ENCODE results near the gene CPTP. TPM values are rescaled to one million over a fixed set of nuclear protein-coding genes. Genes with fewer than 3 reads are reported as not detected.

Gene CPTP
- total RNA-seq, 1 donor from 2014 or later = 1.0 TPM

DNA sequence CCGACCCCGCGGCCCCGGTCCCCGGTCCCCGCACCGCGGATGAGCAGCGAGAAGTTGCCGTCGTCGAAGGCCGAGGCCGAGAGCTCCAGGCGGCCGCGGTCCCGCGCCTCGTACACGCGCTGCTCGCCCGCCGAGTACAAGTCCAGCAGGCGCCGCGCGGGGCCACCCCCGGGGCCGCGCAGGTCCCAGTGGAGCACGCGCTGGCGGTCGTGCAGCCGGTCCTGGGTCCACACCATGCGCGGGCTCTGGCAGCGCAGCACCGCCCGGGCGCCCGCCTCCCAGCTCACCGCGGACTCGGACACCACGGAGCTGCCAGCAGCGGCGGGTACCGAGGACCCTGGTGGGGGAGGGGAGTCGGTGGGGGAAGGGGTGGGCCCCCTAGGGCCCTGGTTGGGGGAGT is 30.8 kb downstream of the CPTP start:
- Histone ChIP-seq H4K20me1 (ENCODE audit: low read depth) (peaks cover 36% of the 10 kb centered on the region), H3K79me2 (ENCODE audit: low read depth) (no peaks in the 10 kb centered on the region), H3F3A (ENCODE audit: low read depth) (peaks cover 60% of the 10 kb centered on the region), H3K27me3 (peaks cover 35% of the 10 kb centered on the region), H3K9me3 (ENCODE audit: low read depth) (no peaks in the 10 kb centered on the region), H3K36me3 (no peaks in the 10 kb centered on the region), H3K4me2 (peak overlapping the region; percentile 69), H3K4me3 (peak overlapping the region; percentile 34), H3K27ac (no peak overlapping the region), H2AFZ (replicated peaks) (no peak overlapping the region), H3K4me1 (peaks cover 60% of the 10 kb centered on the region), H3K9ac (no peak overlapping the region)
- TF ChIP-seq, protein P1, sequence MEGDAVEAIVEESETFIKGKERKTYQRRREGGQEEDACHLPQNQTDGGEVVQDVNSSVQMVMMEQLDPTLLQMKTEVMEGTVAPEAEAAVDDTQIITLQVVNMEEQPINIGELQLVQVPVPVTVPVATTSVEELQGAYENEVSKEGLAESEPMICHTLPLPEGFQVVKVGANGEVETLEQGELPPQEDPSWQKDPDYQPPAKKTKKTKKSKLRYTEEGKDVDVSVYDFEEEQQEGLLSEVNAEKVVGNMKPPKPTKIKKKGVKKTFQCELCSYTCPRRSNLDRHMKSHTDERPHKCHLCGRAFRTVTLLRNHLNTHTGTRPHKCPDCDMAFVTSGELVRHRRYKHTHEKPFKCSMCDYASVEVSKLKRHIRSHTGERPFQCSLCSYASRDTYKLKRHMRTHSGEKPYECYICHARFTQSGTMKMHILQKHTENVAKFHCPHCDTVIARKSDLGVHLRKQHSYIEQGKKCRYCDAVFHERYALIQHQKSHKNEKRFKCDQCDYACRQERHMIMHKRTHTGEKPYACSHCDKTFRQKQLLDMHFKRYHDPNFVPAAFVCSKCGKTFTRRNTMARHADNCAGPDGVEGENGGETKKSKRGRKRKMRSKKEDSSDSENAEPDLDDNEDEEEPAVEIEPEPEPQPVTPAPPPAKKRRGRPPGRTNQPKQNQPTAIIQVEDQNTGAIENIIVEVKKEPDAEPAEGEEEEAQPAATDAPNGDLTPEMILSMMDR (IDR thresholded peaks at IDR 0.05) = no peak
- no peak for TF ChIP-seq EZH2 (IDR thresholded peaks at IDR 0.05)
- TF ChIP-seq EZH2phosphoT487 (IDR thresholded peaks at IDR 0.05) = no peak
- H3K4me3 Mint-ChIP-seq = no peak overlapping the region
- H3K27ac Mint-ChIP-seq = no peak overlapping the region
- DNase-seq (ENCODE audit: low spot score) = peak; percentile 67
- peaks cover 3% of the 10 kb centered on the region for H3K36me3 Mint-ChIP-seq
- H3K9me3 Mint-ChIP-seq = no peaks in the 10 kb centered on the region
- peaks cover 38% of the 10 kb centered on the region for H3K4me1 Mint-ChIP-seq
- peaks cover 22% of the 10 kb centered on the region for H3K27me3 Mint-ChIP-seq (ENCODE audit: insufficient read depth, low read depth)

DNA sequence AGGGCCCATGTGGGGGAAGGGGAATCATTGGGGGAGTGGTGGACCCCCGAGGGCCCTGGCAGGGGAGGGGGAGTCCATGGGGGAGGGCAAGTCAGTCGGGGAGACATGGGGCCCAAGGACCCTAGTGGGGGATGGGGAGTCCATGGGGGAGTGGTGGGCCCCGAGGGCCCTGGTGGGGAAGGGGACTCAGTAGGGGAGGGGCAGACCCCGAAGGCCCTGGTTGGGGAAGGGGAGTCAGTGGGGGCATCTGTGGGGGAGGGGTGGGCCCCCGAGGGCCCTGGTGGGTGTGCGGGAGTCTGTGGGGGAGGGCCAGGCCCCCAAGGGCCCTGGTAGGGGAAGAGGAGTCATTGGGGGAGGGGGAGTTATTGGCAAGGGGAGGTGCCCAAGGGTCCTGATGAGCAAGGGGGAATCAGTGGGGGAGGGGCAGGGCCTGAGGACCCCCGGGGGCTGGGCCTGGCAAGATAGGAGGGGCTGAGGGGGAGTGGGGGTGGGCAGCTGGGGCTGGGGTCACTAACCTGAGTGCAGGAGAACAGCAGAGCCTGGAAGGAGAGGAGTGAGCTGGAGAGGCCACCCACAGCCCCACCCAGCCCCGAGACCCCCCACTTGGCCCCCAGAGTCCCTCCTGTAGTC is 31.7 kb downstream of the CPTP start:
- no peaks in the 10 kb centered on the region for H3K79me2 ChIP-seq (ENCODE audit: low read depth)
- H3K27ac ChIP-seq = no peak overlapping the region
- TF ChIP-seq EZH2phosphoT487 (IDR thresholded peaks at IDR 0.05) (no peak), EZH2 (IDR thresholded peaks at IDR 0.05) (no peak)
- TF ChIP-seq, protein P1 (IDR thresholded peaks at IDR 0.05) = no peak
- peaks cover 63% of the 10 kb centered on the region for H3K4me1 ChIP-seq
- no peak overlapping the region for H2AFZ ChIP-seq (replicated peaks)
- Mint-ChIP-seq H3K27ac (no peak overlapping the region), H3K27me3 (ENCODE audit: insufficient read depth, low read depth) (peaks cover 25% of the 10 kb centered on the region), H3K4me3 (no peak overlapping the region), H3K36me3 (peaks cover 3% of the 10 kb centered on the region), H3K4me1 (peaks cover 46% of the 10 kb centered on the region), H3K9me3 (no peaks in the 10 kb centered on the region)
- no peak for DNase-seq (ENCODE audit: low spot score)
- H3K36me3 ChIP-seq = no peaks in the 10 kb centered on the region
- H3K4me3 ChIP-seq = no peak overlapping the region
- no peak overlapping the region for H3K4me2 ChIP-seq
- H3F3A ChIP-seq (ENCODE audit: low read depth) = peaks cover 68% of the 10 kb centered on the region
- no peak overlapping the region for H3K9ac ChIP-seq
- H3K27me3 ChIP-seq = peaks cover 35% of the 10 kb centered on the region
- peaks cover 36% of the 10 kb centered on the region for H4K20me1 ChIP-seq (ENCODE audit: low read depth)
- no peaks in the 10 kb centered on the region for H3K9me3 ChIP-seq (ENCODE audit: low read depth)

DNA sequence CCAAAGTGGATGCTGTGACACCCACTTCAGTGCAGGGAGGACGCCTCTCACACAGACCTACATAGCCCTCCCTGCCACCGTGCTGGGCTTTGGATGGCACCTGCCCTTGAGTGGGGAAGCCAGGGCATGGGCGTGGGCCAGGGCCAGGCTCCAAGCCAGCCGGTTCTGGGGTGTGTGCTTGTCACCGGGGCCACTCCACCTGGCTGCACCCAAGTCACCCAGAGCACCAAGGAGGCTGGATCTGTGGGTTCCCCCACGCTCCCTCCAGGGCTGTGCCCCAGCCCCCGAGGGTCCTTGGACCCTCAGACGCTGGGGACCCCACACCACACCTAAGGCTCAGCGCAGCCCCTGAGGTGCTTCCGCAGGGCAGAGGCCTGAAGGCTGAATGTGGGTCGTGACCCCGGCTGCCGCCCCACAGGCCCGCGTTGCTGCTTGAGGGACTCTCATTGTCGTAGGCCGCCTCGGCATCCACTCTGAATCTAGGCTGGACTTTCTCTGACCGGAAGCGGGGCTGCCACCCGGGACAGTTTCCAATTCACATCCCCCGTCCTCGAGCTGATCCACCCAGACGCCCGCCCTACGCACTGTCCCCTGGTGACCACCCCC is 32.3 kb downstream of the CPTP start:
- Histone ChIP-seq H4K20me1 (ENCODE audit: low read depth) (peaks cover 30% of the 10 kb centered on the region), H3K9ac (no peak overlapping the region), H3K4me1 (peaks cover 63% of the 10 kb centered on the region), H3F3A (ENCODE audit: low read depth) (peaks cover 66% of the 10 kb centered on the region), H3K4me2 (peak overlapping the region; percentile 59), H2AFZ (replicated peaks) (no peak overlapping the region), H3K9me3 (ENCODE audit: low read depth) (no peaks in the 10 kb centered on the region), H3K4me3 (no peak overlapping the region), H3K27ac (no peak overlapping the region), H3K79me2 (ENCODE audit: low read depth) (no peaks in the 10 kb centered on the region), H3K36me3 (no peaks in the 10 kb centered on the region), H3K27me3 (peaks cover 35% of the 10 kb centered on the region)
- no peaks in the 10 kb centered on the region for H3K9me3 Mint-ChIP-seq
- DNase-seq (ENCODE audit: low spot score) = peak; percentile 68
- peaks cover 25% of the 10 kb centered on the region for H3K27me3 Mint-ChIP-seq (ENCODE audit: insufficient read depth, low read depth)
- peaks cover 3% of the 10 kb centered on the region for H3K36me3 Mint-ChIP-seq
- TF ChIP-seq EZH2phosphoT487 (IDR thresholded peaks at IDR 0.05) (no peak), EZH2 (IDR thresholded peaks at IDR 0.05) (no peak)
- TF ChIP-seq, protein P1 (IDR thresholded peaks at IDR 0.05) = no peak
- peaks cover 49% of the 10 kb centered on the region for H3K4me1 Mint-ChIP-seq
- no peak overlapping the region for H3K27ac Mint-ChIP-seq
- peak overlapping the region; percentile 65 for H3K4me3 Mint-ChIP-seq

Data from neural progenitor cell (in vitro differentiated cells).